Ishikawa (cell line): Measurements from ENCODE around the gene FHOD1.

Experiments used
- CEBPB ChIP-seq: IDR thresholded peaks from 2 replicates; pipeline ENCODE4 v1.6.1; 2012
- CREB1 ChIP-seq: IDR thresholded peaks from 2 replicates; pipeline ENCODE4 v1.6.1; 2012; ENCODE audit warnings: low read depth
- EGR1 ChIP-seq: IDR thresholded peaks from 2 replicates; pipeline ENCODE4 v1.6.1; 2012
- EP300 ChIP-seq: IDR thresholded peaks from 2 replicates; pipeline ENCODE4 v1.6.1; 2012; ENCODE audit warnings: borderline replicate concordance
- FOXM1 ChIP-seq: IDR thresholded peaks from 2 replicates; pipeline ENCODE4 v1.6.1; 2012; ENCODE audit warnings: low read depth, borderline replicate concordance
- NFIC ChIP-seq: IDR thresholded peaks from 2 replicates; pipeline ENCODE4 v1.6.1; 2012
- RAD21 ChIP-seq: IDR thresholded peaks from 2 replicates; pipeline ENCODE4 v1.6.1; 2012; ENCODE audit warnings: low read depth
- TAF1 ChIP-seq: IDR thresholded peaks from 2 replicates; pipeline ENCODE4 v1.6.1; 2012; ENCODE audit warnings: low read depth, mild to moderate bottlenecking
- TCF12 ChIP-seq: IDR thresholded peaks from 2 replicates; pipeline ENCODE4 v1.6.1; 2012; ENCODE audit warnings: low read depth
- TEAD4 ChIP-seq: IDR thresholded peaks from 2 replicates; pipeline ENCODE4 v1.6.1; 2012
- YY1 ChIP-seq: IDR thresholded peaks from 2 replicates; pipeline ENCODE4 v1.6.1; 2012; ENCODE audit warnings: low read depth
- ZBTB7A ChIP-seq: IDR thresholded peaks from 2 replicates; pipeline ENCODE4 v1.6.1; 2012; ENCODE audit warnings: low read depth
- TF ChIP-seq, protein P1 (sequence below): IDR thresholded peaks from 2 replicates; pipeline ENCODE4 v1.6.1; 2012
- TF ChIP-seq, protein P2 (sequence below): IDR thresholded peaks from 2 replicates; pipeline ENCODE4 v1.6.1; 2012
- TF ChIP-seq, protein P3 (sequence below): IDR thresholded peaks from 2 replicates; pipeline ENCODE4 v1.6.1; 2012; ENCODE audit warnings: low read depth, mild to moderate bottlenecking

Gene FHOD1

DNA sequence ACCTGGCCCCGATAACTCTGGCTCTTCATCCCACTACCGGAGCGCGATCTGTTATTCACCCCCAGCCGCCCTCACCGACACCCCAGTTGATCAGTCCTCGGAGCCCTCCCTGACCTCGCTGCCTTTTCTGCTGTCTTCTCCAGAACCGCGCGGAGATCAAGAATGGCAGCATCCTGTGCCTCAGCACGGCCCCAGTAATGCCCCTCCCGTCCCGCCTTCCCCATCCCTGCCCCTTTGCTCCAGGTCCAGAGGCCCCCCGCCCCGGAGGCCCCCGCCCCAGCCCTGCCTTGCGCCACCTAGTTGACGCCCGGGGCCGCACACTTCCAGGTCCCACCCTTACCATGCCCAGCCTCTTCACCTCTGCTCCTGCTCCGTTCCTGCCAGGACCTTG lies 47.5 kb downstream of the FHOD1 start:
- TF ChIP-seq TCF12 (no peak), EGR1 (no peak), YY1 (no peak), CEBPB (no peak)
- TF ChIP-seq, protein P1, sequence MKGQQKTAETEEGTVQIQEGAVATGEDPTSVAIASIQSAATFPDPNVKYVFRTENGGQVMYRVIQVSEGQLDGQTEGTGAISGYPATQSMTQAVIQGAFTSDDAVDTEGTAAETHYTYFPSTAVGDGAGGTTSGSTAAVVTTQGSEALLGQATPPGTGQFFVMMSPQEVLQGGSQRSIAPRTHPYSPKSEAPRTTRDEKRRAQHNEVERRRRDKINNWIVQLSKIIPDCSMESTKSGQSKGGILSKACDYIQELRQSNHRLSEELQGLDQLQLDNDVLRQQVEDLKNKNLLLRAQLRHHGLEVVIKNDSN, result no peak

DNA sequence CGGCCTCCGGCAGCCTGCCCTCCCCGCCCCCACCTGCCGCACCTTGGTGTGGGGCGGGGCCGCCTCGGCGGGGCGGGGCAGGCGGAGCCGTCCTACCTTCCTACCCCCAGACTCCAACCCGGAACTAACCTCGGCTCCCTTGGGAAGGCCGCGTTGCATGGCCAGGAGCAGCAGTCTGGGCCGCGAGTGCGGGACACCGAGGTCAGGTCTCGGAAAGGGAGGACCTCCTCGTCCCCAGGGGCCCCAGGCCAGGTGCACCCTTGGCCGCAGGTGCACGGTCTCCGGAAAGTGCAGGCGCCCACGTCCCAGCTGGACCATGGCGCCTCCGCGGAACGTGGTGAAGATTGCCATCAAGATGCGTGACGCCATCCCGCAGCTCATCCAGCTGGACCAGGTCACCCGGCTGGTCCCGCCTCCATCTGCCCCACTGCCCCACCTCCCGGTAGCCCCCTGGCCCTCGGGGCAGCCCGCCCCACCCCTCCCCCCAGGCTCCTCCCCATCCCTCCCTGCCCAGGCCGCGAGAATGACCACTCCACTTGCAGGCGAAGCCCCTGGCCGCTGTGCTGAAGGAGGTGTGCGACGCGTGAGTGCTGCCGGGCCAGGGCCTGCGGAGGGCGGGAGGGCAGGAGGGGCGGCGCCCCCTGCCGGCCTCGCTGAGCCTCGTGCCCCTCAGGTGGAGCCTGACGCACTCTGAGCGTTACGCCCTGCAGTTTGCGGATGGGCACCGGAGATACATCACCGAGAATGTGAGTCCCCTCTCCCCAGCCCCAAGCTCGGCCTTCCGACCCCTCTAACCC lies 48.1 kb downstream of the FHOD1 start, which contains the start of gene ELMO3:
TSS of gene ELMO3 (plus strand) at position 121 of the 797 bp plus-strand sequence. CDS start at position 317, 196 bp downstream.
- TF ChIP-seq TCF12 (peak; percentile 53; the same call in 1 of the 2 replicates), RAD21 (peak; percentile 7; the same call in 1 of the 2 replicates), EGR1 (no peak), TAF1 (peak; percentile 44; the same call in 1 of the 2 replicates), EP300 (0 out of 2 replicates have a peak, but pooled peaks have one; percentile 20), YY1 (no peak), CREB1 (no peak), ZBTB7A (no peak), CEBPB (no peak), FOXM1 (no peak)
- TF ChIP-seq, protein P2, sequence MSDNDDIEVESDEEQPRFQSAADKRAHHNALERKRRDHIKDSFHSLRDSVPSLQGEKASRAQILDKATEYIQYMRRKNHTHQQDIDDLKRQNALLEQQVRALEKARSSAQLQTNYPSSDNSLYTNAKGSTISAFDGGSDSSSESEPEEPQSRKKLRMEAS, result peak; percentile 37
- TF ChIP-seq, protein P3, sequence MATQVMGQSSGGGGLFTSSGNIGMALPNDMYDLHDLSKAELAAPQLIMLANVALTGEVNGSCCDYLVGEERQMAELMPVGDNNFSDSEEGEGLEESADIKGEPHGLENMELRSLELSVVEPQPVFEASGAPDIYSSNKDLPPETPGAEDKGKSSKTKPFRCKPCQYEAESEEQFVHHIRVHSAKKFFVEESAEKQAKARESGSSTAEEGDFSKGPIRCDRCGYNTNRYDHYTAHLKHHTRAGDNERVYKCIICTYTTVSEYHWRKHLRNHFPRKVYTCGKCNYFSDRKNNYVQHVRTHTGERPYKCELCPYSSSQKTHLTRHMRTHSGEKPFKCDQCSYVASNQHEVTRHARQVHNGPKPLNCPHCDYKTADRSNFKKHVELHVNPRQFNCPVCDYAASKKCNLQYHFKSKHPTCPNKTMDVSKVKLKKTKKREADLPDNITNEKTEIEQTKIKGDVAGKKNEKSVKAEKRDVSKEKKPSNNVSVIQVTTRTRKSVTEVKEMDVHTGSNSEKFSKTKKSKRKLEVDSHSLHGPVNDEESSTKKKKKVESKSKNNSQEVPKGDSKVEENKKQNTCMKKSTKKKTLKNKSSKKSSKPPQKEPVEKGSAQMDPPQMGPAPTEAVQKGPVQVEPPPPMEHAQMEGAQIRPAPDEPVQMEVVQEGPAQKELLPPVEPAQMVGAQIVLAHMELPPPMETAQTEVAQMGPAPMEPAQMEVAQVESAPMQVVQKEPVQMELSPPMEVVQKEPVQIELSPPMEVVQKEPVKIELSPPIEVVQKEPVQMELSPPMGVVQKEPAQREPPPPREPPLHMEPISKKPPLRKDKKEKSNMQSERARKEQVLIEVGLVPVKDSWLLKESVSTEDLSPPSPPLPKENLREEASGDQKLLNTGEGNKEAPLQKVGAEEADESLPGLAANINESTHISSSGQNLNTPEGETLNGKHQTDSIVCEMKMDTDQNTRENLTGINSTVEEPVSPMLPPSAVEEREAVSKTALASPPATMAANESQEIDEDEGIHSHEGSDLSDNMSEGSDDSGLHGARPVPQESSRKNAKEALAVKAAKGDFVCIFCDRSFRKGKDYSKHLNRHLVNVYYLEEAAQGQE, result no peak
- TF ChIP-seq, protein P1, result 0 out of 2 replicates have a peak, but pooled peaks have one; percentile 13

DNA sequence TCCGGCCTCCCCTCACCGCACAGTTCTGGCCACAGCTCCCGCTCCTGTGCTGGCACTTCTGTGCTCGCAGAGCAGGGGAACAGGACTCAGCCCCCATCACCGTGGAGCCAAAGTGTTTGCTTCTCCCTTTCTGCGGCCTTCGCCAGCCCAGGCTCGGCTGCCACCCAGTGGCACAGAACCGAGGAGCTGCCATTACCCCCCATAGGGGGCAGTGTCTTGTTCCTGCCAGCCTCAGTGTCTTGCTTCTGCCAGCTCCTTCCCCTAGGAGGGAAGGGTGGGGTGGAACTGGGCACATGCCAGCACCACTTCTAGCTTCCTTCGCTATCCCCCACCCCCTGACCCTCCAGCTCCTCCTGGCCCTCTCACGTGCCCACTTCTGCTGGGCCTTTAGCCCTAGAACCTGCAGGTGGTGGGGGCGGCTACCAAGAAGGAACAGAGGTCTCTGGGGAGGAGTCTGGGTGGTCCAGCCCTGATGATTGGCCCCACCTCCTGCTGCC lies 49.0 kb downstream of the FHOD1 start:
- TF ChIP-seq TAF1 (no peak), NFIC (0 out of 2 replicates have a peak, but pooled peaks have one; percentile 21), RAD21 (peak; percentile 41; the same call in 1 of the 2 replicates), ZBTB7A (0 out of 2 replicates have a peak, but pooled peaks have one; percentile 49)

DNA sequence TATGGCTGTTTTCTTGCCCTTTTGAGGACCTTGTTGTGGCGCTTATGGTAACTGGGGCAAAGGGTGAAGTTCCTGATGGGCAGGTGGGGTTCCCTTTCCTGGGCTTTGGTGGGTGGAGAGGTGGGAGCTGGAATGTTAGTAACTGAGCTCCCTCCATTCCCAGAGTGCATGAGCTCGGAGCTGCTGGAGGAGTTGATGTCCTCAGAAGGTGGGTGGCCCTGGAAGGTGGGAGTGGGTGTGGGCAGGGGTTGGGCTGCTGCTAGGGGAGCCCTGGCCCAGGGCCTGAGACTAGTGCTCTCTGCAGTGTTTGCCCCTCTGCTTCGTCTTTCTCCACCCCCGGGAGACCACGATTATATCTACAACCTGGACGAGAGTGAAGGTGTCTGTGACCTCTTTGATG lies 49.6 kb downstream of the FHOD1 start:
- no peak for TF ChIP-seq RAD21
- no peak for TF ChIP-seq CEBPB
- no peak for TF ChIP-seq EP300
- no peak for TF ChIP-seq FOXM1
- TF ChIP-seq EGR1, result no peak
- no peak for TF ChIP-seq ZBTB7A
- TF ChIP-seq, protein P1, result no peak
- TF ChIP-seq YY1, result no peak
- no peak for TF ChIP-seq NFIC
- TF ChIP-seq, protein P2, result no peak
- no peak for TF ChIP-seq CREB1
- TF ChIP-seq, protein P3, result no peak
- no peak for TF ChIP-seq TAF1
- no peak for TF ChIP-seq TEAD4
- no peak for TF ChIP-seq TCF12

DNA sequence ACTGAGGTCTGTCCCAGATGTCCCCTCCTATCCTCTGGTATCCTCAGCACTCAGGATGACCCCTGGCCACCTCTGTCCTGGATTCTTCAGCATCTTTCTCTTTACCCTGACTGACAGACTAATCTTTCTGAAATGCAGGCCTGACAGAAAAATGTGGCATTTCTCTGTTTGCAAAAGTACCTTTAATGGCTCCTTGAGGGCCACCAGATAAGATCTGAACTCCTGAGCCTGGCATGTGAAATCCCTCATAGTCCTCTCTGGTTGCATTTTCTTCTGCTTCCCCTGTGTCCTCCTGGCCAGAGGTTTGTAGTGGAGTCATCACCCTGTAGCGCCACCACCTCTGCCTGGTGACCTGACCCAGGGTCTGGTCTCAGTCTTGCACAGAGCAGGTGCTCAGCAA lies 50.4 kb downstream of the FHOD1 start:
- no peak for TF ChIP-seq EGR1
- no peak for TF ChIP-seq FOXM1
- no peak for TF ChIP-seq CEBPB
- TF ChIP-seq ZBTB7A, result no peak
- no peak for TF ChIP-seq RAD21
- no peak for TF ChIP-seq NFIC
- TF ChIP-seq TCF12, result no peak
- TF ChIP-seq, protein P2, result no peak
- TF ChIP-seq CREB1, result no peak
- no peak for TF ChIP-seq YY1
- TF ChIP-seq EP300, result no peak
- TF ChIP-seq, protein P1, result no peak
- no peak for TF ChIP-seq TAF1
- no peak for TF ChIP-seq TEAD4
